ENCODE data around the gene NUP205. TPM values are rescaled to one million over a fixed set of nuclear protein-coding genes. Genes with fewer than 3 reads are reported as not detected.
"Not testable (repeated sequence)": the region's sequence is repeated elsewhere in the genome, so short reads cannot be mapped to it uniquely, and the experiment has no call there.

The NUP205 gene
- total RNA-seq, 1 donor from 2014 or later, result 47.4 TPM

DNA sequence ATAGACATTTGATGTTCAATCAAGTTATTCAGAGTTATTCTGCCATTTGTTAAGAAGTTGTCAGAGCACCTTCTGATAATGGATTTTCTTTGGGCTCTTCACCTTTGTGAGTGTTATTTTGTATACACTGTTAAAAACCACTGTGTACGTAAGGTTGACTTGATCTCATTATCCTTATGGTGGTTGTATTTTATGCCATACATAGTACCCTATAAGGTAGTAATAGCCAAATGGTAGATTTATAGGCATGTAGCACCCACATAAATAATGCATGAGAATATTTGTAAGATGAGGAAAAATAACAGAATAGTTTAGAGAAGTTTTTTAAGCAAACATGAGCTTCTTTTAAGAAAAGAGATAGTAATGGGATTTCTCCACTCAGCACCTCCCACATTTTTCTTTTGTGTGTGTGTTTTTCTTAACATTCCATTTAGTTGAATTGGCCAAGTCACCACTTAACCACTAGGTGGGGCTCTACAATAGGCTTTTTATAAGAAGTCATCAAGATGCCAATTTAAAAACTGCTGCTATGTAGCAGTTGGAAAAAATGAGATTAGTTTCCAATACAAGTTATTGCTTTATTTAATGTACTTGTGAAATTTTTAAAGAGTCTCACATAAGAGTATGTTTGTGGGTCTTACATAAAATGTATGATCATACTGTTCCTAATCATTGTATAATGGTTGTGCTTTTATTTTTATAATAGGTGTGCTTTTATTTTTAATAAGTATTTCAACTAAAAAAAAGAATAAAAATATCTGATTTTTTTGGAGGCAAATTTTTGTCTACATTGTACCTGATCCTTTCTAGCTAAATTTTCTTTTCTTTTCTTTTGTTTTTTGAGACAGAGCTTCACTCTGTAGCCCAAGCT is 63.5 kb downstream of the NUP205 start:
- DNase-seq (ENCODE audit: low read depth in 2 of 2), result peak; percentile 58 to 83

DNA sequence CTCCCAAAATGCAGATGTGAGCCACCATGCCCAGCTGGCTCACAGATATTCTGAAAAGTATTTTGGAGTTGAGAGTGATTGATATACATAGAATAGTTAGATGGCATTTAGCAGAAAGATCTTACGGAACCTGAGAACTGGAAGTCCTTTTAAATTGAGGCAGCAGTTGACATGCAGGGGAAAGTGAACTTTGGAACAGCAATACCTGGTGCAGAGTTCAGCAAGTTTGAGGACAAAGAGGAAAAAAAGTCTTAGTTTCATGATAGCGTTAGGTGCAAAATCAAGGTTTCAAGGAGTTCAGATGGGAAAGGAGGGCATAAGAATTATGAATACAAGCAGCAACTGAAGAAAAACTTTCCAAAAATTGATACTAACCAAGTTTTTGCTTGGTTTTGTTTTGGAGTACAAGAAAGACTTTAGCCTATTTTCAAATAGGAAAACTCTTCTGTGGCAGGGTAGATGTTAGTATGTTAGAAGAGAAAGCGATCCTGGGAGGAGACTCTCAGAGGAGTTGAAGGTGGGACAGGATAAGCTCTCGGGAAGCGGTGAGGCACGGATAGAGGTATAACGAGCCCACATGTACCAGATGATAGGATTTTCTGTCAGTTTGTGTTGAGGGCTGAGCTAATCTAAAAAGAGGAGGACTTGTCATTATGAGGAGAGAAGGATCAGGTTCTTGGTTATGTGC is 76.6 kb downstream of the NUP205 start:
- DNase-seq (ENCODE audit: low read depth in 2 of 2), result no peak

DNA sequence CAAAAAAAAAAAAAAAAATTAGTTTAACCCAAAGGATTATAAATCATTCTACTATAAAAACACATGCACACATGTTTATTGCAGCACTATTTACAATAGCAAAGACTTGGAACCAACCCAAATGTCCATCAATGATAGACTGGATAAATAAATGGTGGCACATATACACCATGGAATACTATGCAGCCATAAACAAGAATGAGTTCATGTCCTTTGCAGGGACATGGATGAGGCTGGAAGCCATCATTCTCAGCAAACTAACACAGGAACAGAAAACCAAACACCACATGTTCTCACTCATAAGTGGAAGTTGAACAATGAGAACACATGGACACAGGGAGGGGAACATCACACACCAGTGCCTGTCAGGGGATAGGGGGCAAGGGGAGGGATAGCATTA is 82.0 kb downstream of the NUP205 start:
- DNase-seq (ENCODE audit: low read depth in 2 of 2), result not testable (repeated sequence)

DNA sequence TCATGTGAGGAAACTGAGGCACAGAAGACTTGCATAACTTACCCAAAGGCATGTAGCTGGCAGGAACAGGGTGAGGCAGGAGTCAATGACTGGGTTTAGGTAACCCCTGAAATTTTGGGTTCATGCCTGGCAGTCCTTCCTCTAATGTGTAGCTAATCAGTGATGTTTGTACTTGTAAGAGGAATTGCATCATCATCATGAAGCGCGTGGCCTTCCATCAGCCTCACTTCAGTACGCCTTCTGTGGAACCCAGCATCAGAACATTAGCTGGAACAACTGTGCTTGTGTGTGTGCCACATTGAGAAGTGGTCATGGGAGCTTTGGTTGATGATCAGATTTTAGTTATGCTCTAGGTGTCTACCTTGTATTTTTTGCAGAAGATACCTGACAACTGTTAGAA is 86.4 kb downstream of the NUP205 start:
- DNase-seq (ENCODE audit: low read depth in 2 of 2), result no peak

DNA sequence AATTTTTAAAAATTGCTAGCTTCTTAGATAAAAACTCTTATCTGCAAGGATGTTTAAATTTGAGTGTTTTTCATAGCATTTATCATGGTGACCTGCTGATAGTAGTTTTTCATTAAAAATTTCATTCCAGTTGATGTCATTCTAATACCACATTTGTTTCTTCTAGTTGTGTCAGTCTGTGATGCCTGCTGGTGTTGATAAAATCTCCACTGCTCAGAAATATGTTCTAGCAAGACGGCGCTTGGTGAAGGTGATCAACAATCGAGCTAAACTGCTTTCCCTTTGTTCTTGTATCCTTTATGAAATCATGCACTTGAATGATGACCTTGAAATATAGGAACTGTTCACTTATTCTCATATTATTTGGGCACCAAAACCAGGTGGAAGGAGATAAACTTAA is 87.0 kb downstream of the NUP205 start:
- DNase-seq (ENCODE audit: low read depth in 2 of 2), result no peak

DNA sequence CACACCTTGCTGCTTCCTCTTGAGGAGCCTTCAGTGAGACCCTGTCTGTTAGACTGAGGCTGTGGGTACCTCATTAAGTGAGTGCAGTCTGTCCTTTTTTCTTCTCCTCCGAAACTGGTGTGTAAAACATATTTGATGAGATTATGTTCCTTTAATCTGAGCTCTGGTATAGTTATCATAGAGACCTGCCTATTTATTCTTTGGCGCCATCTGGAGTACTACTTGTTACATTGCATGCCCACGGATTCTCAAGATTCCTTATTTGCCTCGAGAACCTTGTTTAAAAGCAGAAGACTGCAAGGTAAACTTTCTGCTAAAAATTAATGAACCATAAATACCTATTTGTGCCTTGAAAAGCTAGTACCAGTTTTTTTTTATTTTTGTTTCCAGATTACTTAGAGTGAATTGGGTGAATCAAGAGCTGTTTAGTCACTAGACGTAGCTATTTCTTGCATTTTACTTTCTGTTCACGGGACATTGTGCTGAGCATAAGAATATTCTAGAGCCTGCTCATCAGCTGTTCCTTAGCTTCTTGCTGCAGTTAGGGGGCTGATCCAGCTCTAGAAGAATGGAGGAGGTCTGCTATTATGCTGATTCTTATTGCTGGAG is 87.7 kb downstream of the NUP205 start:
- peak; percentile 30 to 63 for DNase-seq (ENCODE audit: low read depth in 2 of 2)

DNA sequence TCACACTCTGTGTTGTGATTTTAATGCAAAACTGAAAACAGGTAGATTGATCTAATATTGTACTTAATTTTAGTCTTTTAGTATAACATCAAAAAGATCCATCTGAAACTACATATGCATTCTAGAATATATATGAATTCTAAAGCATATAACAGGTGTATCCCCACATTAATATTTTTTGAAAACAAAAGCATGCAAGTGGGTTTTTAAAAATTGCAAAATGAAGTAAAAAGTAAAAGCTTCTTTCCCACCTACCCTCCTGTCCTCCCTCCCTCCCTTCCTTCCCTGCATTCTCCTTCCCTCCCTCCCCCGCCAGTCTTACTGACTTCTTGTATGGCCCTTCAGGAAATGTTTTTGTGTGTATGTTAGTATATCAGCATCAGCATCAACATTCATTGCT is 90.0 kb downstream of the NUP205 start:
- no peak for DNase-seq (ENCODE audit: low read depth in 2 of 2)

DNA sequence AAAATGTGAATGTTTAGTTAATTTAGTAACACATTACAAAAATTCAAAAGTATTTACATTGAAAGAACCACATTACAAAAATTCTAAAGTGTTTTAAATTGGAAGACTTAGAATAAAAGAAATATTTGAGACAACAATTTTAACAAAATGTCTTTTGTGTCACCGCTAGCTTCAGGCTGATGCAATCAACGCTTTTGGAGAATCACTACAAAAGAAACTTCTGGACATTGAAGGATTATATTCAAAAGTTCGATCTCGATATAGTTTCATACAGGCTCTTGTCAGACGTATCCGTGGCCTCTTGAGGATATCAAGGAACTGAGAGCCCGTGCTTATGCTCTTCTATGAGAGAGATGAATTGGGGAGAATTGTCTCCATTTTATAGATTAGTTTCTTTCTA is 90.5 kb downstream of the NUP205 start:
- no peak for DNase-seq (ENCODE audit: low read depth in 2 of 2)

DNA sequence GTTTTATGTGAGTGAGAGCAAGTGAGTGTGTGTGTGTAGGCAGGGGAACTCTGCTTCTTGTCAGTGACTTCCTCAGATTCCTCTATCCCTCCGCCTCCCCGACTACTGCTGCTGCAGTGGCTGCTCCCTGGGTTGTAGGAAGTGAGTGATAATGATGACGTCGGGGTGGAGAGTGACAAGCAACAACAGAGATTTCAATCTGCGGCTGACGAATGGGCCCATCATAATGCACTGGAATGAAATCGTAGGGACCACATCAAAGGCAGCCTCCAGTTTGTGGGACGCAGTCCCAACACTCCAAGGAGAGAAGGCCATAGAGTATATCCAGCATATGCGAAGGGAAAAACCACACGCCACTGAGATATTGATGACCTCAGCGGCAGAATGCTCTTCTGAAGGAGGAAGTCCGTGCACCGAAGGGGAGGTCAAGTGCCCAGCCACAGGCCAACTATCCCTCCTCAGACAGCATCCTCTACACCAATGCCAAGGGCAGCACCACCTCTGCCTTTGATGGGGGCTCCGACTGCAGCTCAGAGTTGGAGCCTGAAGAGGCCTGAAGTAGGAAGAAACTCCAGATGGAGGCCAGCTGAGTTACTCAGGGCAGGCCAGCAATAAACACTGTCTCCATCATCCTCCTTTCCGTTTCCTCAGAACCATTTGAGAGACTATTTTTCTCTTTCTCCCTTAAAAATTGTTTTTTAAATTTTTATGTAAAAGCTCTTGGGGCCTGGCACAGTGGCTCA is 93.3 kb downstream of the NUP205 start:
- DNase-seq (ENCODE audit: low read depth in 2 of 2), result peak in 1 of 2 donors; percentile 58

DNA sequence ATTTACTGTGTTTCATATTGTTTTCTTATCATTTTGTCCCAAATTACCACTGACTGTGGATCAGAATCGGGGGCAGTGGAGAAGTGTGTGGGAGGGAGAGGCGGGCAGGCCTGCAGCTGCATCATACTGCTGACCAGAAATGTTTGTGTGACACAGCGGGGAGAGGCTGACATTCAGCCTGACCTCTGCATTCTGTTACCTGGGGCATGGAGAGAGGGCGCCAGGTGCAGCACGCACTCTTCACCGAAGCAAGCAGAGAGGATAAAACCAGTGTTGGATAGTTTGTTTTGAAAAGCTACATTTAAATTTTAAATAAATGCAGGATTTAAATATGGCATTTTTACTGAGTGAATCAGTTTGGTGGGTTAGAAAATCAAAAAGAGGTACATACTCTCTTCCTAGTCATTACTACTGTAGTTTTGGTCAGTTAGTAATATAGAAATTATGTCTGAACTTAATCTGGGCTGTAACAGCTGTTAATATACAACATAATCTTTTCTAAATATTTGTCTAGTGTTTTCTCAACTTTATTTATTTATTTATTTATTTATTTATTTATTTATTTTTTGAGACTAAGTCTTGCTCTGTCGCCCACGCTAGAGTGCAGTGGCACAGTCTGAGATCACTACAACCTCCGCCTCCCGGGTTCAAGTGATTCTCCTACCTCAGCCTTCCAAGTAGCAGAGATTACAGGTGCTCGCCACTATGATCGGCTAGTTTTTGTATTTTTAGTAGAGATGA is 95.8 kb downstream of the NUP205 start:
- DNase-seq (ENCODE audit: low read depth in 2 of 2), result peak in 1 of 2 donors; percentile 4

DNA sequence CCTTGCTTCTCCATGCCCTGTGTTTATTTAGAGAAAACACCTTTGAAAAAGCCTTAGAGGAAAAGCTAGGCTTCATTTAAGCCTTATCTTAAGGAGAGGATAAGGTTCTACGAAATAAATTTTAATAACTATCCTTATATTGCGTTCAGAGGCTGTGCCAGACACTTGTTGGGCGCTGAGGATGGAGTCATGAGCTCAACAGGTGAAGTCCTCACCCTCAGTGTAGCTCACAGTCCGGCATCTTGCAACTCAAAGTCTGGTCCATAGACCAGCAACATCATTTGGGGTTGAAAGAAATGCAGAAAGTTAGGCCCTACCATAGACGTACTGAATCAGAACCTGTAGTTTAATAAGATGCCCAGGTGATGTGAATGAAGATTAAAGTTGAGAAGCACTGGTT is 100.8 kb downstream of the NUP205 start:
- DNase-seq (ENCODE audit: low read depth in 2 of 2), result no peak

DNA sequence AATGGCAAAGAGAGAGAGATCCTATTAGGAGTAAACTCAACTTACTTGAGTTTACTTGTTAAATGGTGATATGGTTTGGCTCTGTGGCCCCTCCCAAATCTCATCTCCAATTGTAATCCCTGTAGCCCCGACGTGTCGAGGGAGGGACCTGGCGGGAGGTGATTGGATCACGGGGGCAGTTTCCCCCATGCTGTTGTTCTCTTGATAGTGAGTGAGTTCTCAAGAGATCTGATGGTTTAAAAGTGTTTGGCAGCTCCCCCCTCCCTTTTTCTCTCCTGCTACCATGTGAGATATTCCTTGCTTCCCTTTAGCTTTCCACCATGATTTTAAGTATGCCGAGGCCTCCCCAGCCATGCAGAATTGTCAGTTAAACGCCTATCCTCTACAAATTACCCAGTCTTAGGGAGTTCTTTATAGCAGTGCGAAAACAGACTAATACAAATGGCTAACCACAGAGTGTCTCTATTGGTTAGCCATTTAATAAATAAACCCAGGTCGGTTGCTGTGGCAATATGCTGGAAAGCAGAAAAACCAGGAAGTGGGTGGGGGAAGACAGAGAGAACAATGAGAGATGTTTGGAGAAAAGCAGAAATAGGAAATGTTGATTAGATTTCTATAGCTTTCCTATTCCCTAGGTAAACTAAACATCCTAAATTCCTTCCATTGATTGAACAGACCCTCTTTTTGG is 101.6 kb downstream of the NUP205 start:
- peak; percentile 83 to 85 for DNase-seq (ENCODE audit: low read depth in 2 of 2)

DNA sequence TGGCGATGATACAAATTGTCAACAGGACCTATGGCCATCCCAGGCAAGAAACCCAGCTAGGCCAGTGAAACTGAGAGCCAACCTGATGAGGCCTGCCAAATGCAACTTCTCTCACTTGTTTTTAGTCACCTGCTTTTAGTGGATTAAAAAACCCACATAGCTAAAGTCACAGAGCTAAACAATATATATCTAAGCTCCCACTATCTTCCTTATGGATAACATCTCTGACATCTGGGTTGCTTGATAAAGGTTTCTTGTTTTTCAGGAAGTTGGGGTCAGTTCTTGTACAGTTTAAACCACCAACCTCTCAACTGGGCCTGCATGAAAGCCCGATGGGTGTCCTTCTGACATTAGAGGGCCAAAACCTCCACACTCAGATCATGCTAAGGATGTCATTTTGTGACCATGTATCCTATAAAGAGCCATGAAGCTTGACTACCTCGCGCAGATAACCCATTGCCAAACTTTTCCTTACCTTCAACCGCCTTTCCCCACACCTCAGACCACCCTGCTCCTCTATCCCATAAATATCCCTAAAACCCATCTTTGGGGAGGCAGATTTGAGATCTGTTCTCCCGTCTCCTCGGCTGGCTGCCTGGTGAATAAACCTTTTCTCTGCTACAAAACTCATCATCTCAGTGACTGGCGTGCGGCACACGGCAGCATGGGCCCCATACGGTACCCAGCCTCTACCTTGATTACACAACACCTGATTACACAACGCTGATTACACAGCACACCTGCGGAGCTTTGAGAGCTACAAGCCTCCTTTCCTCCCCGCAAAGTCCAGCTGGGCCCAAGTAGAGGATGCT is 103.8 kb downstream of the NUP205 start:
- DNase-seq (ENCODE audit: low read depth in 2 of 2), result peak in 1 of 2 donors; percentile 43

DNA sequence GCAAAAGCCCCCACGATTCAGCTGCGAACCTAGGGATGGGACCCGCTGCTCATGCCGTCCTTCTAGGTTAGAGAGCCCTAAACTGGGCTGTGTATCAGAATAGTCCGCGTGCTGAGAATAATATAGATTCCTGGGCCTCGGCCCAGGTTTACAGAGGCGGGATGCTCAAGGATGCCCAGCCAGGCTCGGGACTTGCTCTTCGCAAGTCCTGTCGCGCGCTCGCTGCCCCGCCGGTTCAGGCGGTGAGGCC is 104.3 kb downstream of the NUP205 start:
- DNase-seq (ENCODE audit: low read depth in 2 of 2), result no peak

DNA sequence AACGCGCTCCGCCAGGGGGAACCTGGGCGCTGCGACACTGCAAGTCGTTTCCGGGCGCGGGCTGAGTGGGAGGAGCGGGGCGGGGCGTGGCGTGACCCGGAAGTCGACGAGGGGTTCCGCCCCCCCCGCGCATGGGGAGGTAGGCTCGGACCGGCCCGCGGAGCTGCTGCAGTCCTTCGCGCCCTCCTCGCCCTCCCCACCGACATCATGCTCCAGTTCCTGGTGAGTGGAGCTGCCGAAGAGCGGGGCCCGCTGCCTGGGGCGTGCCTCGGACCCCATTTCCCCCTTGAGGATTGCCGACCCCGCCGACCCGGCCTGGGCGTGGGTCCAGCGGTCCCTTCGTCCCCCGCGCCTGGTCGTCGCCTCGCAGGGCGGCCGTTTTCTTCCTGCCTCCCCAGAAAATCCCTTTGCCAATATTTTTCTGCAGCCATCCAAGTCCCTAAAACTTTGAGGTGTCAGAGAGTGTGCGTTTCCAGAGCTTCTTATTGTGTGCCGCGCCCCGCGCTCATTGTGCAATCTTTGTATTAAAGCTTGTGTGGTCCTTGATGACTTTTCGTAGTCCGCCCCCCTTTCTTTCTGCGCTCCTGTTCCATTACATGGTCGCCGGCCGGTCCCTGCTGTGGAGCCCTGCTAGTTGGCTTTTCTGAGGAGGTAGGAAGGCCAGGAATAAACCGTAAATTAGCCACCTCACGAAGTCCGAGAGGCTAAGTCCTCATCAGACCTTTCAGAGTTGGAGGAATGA is 104.8 kb downstream of the NUP205 start, which contains the start of gene STMP1:
Gene STMP1 (plus strand): TSS at position 142 of the 742 bp plus-strand sequence.
- peak; percentile 84 to 95 for DNase-seq (ENCODE audit: low read depth in 2 of 2)

DNA sequence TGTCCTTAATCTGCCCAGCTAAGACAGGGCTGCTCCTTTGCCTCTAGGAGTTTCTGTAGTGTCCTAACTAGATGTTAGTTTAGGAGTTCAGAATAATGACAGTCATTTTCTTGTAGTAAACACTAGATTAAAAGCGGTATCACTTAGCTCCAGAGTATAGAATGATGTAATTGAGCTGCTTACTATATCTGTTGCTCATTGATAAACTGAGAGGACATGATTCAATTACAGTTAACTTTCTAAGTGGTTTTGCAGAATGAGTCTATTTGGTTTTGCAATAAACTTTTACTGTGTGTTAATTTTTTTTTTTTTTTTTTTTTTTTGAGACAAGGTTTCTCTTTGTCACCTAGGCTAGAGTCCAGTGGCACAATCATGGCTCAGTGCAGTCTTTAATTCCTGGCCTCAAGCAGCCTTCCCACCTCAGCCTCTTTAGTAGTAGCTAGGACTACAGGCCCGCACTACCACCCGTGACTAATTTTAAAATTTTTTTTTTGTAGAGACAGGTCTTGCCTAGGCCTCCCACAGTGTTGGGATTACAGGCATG is 106.4 kb downstream of the NUP205 start:
- DNase-seq (ENCODE audit: low read depth in 2 of 2), result no peak

DNA sequence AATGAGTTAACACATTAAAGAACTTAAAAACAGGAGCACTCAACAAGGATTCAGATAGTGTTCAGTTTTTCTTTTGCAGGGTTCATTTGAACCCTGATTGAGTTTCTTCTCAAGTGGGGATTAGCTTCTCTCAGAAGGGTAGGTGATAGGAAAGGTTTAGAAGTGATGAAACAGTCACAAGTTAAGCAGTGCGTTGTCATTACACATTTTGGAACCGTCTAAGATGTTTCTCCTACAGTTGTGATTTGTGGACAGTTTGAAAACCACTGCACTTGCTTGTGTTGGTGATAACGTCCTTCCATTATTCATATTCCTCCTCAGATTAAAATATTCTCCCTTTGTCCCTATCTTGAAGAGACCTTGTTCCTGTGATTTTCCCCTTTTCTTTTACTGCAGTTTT is 107.3 kb downstream of the NUP205 start:
- no peak for DNase-seq (ENCODE audit: low read depth in 2 of 2)

DNA sequence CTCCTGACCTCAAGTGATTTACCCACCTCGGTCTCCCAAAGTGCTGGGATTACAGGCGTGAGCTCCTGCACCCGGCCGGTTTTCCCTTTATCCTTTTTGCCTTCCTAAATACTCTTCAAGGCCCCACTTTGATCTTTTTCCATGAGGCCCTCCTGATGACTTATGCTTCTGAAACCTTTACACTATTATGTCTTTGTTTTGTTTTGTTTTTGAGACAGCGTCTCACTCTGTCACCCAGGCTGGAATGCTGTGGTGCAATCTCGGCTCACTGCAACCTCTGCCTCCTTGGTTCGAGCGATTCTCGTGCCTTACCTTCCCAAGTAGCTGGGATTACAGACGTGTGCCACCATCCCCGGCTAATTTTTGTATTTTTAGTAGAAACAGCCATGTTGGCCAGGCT is 108.4 kb downstream of the NUP205 start:
- DNase-seq (ENCODE audit: low read depth in 2 of 2), result no peak

DNA sequence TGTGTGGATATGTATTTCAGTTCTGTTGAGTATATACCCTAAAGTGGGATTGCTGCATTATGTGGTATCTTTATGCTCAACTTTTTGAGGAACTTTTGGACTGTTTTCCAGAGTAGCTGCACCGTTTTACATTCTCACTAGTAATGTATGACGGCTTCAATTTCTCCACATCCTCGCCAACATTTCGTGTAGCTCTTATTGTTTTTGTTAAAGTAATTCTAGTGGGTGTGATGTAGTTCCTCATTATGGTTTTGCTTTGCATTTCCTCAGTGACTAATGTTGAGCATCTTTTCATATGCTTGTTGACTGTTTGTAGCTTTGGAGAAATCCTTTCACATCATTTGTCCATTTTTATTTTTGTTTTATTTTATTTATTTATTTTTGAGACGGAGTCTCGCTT is 109.1 kb downstream of the NUP205 start:
- DNase-seq (ENCODE audit: low read depth in 2 of 2), result no peak
